ENCODE measurements around the gene ACBD6.
"Not testable (repeated sequence)": the region's sequence is repeated elsewhere in the genome, so short reads cannot be mapped to it uniquely, and the experiment has no call there.

Gene ACBD6

DNA sequence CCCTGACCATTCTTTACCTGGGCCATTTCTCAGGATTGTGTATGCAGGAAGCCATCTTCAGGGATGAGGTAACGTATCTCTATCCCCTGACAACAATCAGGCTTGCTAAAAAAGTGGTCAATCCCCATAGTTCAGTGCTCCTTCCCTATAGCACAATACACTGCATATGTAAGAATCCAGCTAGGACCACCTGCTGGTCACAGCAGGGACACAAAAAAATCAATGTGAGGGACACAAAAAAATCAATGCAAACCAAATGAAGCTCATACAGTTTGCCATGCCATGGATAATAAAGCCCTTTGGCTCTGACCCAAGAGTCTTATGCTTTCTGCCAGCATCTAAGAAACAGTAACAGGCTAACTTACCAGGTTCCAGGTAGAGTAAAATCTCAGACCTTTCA, 16.3 kb downstream of the ACBD6 start:
- peak; percentile 43 to 69 (median 68) for DNase-seq

GRCh38 chr1:180484490-180484889, 17.9 kb downstream of the ACBD6 start:
- DNase-seq = no peak

DNA sequence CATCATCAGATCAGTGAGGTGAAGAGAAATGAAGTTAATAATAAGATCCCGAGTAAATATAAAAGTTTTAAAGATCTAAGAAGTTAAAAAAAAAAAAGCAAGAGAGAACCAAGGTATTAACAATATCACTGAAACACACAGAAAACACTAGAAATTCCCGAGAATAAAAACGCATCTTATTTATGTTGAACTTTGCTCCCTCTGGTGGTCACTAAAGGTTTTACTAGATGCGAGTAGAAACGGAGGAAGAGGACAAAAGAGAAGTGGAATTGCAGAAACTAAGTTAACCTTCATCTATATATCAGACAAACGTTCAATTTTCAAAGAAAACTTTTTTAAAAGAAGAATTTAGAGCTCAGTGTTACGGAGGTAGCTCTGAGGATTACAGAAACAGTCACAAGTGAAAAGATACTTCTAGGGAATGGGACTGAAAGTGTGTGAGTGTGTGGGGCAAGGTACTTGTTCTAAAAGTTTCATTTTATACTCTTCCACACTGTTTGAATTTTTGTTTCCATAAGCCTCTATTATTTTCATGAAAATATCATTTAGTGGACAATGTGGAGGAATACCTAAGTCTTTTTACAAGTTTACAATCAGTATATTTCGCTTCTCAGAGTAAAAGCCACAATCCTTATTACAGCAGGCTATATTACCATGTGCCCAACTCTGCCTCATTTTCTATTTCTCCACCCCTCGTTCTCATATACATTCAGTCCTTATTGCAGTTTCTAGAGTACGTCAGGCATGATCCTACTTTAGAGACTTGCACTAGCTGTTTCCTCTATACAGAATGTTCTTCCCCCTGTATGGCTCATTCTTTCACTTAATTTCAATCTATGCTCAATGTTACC, 19.7 kb downstream of the ACBD6 start:
- DNase-seq = peak in 2 of 3 experiments; percentile 75 to 77

GRCh38 chr1:180470031-180470430, 32.3 kb downstream of the ACBD6 start:
- no peak for DNase-seq

DNA sequence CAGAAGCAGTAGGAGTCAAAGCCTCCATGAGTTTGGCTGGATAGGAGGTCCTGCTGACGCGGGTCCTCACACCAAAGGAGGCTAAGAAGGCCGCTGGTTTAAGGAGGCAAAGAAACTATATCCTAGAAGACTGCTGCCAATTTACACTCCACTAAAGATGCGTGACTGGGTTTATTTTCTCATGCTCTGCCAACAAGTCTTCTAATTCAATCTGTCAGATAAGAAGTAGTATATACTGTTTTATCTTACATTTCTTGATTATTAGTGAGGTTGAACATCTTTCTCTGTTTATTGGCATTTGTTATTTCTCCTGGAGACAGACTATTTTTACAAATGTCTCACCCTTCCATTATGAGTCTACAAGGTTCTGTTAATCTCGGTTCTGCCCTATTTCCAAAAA, 34.1 kb downstream of the ACBD6 start:
- no peak for DNase-seq

DNA sequence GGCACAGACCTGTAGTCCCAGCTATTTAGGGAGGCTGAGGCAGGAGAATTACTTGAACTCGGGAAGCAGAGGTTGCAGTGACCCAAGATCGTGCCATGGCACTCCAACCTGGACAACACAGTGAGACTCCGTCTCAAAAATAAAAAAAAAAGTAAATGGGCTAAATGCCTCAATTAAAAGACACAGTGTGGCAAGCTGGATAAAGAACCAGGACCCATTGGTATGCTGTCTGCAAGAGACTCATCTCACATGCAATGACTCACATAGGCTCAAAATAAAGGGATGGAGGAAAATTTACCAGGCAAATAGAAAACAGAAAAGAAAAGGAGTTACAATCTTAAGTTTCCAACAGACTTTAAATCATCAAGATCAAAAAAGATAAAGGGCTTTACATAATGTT, 40.3 kb downstream of the ACBD6 start:
- no peak for DNase-seq

GRCh38 chr1:180461682-180462081, 40.7 kb downstream of the ACBD6 start:
- DNase-seq = not testable (repeated sequence)

DNA sequence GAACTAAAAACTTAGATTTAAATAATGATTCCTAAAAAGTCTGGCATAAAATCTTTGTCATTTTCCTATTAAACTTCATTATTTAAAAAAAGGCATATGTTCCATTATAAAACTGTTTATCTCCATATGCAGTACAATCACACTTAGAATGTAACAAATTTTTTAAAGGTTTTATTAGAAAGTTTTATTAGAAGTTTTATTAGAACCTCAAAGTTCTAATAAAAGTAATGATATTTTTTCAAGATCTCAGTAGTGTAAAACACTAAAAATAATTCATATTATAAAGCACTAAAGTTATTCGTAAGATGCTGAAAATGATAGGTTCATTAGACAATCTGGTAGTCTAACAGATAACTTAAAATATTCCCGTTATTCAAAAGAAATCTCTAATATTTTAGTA, 43.6 kb downstream of the ACBD6 start:
- DNase-seq = no peak

DNA sequence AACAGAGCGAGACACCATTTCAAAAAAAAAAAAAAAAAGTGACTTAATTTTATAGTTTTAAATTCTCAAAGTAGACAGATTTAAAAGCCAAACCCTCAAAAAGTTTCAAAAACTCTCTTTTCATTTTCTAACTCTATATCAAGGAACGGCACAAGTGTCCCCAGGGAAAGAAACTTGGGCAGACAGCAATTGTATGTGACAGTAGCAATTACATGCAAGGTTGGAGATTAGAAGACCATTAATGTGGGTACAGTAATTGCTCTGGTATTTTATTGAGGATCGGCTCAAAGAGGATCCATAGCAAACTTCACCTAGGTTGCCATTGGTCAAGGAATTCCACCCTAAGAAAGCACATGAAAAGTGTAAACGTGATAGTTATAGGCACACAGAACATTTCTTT, 46.2 kb downstream of the ACBD6 start:
- no peak for DNase-seq

GRCh38 chr1:180451504-180451903, 50.9 kb downstream of the ACBD6 start:
- DNase-seq = no peak

DNA sequence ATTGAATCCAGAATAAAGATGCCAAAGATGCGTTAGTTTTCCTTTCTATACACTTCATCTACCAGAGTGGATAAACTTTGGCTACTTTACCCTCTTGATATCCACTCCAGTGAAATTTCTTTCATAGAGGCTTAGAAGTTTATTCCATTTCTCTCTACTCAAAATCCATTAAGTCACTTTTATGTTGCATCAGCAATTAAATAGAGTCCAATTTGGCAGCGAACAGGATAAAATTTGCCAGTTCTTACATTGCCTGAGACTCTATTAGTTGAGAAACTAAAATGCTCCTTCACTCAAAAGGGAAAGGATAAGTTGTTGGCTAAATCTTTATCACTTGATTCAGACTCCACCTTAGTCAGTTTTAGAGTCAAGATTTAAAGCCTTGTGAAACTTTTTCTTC, 57.9 kb downstream of the ACBD6 start:
- DNase-seq = no peak

DNA sequence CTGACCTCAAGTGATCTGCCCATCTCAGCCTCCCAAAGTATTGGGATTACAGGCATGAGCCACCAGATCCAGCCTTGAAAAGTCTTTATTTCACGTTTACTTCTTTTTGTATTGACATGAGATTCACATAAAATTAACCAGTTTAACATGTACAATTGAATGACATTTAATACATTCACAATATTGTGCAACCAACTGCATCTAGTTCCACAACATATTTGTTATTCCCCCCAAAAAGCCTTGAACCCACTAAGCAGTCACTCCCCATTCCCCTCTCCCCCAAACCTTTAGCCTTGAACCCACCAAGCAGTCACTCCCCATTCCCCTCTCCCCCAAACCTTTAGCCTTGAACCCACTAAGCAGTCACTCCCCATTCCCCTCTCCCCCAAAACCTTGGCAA, 62.0 kb downstream of the ACBD6 start:
- no peak for DNase-seq

DNA sequence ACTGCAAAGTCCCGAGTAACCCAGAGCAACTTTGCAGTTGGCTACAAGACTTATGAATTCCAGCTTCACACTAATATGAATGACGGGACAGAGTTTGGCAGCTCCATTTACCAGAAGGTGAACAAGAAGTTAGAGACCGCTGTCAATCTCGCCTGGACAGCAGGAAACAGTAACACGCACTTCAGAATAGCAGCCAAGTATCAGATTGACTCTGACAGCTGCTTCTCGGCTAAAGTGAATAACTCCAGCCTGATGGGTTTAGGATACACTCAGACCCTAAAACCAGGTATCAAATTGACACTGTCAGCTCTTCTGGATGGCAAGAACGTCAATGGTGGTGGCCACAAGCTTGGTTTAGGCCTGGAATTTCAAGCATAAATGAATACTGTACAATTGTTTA, 66.8 kb downstream of the ACBD6 start:
- DNase-seq = no peak

GRCh38 chr1:180433873-180434272, 68.5 kb downstream of the ACBD6 start:
- DNase-seq = no peak

DNA sequence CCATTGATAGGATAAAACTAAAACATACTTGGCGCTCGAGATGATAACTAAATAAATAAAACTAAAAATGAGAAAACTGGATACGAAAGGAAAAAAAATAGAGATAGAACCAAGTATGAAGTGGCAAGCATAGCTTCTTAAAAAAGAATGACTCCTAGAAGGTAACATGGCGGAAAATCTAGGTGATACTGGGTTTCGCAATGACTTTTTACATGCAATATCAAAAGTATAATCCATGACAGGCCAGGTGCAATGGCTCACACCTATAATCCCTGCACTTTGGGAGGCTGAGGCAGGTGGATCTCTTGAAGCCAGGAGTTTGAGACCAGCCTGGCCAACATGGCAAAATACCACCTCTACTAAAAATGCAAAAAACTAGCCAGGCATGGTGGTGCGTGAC, 70.7 kb downstream of the ACBD6 start:
- no peak for DNase-seq

DNA sequence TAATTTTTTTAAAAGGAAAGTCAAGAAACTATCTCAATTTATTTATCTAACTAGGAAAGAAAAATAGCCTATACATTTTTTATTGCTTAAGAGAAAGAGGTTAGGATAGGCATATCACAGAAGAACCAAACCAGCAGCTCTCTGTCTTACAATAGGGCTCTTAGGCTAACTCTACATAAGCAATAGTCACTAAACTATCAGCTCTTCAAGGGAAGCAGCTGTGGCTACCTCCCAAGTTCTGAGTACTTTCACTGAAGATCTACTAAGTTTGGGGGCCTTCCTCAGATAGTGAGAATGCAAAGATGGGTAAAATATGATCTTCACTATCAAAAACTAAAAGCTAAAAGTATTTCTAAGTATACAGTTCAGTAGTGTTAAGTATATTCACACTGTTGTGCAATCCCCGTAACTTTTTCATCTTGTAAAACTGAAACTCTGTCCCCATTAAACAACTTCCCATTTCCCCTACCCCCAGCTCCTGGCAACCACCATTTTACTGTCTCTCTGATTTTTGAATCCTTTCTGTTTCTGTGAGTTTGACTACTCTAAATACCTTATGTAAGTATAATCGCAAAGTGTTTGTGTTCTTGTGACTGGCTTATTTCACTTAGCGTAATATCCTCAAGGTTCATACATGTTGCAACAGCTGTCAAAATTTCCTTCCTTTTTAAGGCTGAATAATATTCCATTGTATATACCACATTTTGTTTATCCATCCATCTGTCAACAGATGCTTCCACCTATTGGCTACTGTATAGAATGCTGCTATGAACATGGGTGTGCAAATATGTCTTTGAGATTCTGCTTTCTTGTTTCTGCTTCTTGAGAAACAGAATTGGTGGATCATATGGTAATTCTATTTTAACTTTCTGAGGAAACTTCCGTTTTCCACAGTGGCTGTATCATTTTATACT, 73.3 kb downstream of the ACBD6 start:
- DNase-seq = no peak

GRCh38 chr1:180425952-180426351, 76.4 kb downstream of the ACBD6 start:
- DNase-seq = peak in 1 of 3 experiments; percentile 15

DNA sequence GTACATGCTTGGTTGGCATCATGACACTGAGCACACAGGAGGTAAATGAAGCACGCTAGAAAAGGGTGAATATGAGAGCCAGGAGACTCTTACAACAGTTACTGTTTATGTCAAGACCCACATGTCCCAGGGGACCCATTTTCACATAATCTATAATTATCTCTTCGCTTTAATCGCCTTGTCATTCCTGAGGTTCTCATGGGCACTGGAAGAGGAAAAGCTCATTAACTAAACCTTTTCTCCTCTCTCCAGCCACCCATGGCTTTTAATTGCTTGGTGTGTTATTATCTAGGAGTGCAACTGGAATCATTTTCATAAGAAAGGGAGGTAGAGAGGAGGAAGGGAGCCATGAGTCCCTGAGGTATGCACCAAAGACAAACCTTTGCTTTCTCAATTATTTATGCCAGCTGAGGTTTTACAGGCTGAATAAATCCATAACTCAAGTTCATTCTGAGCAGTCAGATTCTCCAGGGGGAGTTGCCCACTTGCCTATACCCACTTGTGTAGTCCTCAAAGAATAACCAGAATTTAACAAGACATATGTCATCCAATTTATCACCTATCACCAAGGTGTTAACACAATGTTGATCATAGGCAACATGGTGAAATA, 77.4 kb downstream of the ACBD6 start:
- peak; percentile 81 to 99 (median 98) for DNase-seq

DNA sequence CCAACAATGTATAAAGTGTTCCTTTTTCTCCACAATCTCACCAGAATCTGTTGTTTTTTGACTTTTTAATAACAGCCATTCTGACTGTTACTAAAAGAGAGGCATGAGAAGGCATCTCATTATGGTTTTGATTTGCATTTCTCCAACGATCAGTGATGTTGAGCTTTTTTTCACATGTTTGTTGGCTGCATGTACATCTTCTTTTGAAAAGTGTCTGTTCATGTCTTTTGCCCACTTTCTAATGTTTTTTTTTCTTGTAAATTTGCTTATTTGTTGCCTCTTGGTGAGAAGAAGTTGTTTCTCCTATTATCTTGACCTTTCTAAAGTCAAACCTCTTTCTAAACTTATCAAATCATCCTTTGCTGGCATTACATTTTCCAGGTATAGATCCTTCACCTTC, 80.8 kb downstream of the ACBD6 start:
- no peak for DNase-seq

DNA sequence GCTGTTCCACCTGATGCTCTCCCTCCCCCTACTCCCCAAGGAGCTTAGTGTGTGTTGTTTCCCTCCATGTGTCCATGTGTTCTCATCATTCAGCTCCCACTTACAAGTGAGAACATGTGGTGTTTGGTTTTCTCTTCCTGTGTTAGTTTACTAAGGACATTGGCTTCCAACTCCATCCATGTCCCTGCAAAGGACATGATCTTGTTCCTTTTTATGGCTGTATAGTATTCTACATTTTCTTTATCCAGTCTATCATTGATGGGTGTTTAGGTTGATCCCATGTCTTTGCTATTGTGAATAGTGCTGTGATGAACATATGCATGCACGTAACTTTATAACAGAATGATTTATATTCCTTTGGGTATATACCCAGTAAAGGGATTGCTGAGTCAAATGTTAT, 81.2 kb downstream of the ACBD6 start:
- not testable (repeated sequence) for DNase-seq

DNA sequence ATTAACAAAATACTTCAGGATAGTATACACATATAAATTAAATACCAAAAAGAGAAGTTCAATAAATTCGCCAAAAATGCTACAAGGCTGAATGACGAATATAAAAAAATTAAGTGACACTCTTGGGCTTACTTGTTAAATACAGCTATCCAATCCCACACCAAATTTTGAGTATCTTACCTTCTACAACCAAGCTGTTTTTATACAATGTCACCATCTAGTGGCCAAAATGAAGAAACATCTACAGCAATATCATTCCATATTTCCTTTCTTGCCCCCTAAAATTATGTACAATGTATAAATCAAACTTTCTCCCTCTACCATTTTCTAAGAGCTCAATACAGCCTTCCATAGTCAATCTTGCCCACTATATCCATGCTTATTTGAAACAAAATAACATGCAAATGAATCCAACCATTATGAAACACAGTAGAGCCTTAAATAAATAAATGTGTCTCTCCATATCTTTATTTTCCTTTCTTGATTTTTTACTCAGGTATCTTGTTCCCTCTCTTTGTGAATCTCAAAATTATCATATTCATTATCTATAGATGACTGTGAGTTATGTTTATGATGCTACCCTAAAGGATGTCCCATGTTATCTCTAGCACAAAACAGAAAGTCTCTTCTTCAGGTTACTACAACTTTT, 86.3 kb downstream of the ACBD6 start:
- peak in 2 of 3 experiments; percentile 60 to 65 for DNase-seq

DNA sequence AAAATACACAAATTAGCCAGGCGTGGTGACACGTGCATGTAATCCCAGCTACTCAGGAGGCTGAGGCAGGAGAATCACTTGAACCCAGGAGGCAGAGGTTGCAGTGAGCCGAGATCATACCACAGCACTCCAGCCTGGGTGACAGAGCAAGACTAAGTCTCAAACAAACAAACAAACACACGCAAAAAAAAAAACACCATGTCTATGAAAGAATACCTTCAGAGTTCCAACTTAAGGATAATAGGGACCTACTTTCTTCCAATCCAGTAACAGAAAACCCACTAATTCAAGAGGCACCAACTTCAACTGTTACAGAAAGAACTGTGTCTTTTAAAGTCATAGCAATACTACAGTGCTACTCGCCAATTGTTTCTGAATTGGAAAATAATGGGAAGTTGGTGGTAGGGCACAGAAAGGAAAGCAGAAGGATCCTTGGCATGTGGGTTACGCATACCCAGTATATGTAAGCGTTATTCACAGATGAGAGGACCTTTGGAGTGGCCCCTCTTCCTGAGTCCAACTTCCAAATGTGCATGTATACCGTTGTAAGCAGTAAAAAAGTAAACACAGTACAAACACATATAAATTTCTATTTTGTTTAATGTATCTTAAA, 87.0 kb downstream of the ACBD6 start:
- DNase-seq = no peak

Data from NCI-H1417 (cell line).